ENCODE results near the gene PEAK1.

DNA sequence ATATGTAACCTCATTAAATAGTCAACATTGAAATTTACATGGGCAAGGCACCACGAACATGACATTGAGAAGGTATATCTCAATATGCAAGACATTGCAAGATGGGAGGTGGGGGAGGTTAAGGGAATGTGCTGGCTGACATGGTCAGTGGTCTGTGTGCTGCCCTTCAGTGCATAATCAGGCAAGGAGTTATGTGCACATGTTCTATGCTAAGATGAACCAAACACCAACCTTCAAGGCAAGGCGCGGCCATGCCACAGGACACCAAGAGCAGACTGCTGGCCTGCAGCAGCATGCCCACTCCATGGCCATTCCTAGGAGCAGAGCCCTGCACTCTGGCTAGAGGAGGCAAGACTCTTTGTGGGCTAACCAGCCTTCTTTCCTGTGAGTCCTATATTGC lies 308.1 kb downstream of the PEAK1 start:
- TF ChIP-seq, protein P1, sequence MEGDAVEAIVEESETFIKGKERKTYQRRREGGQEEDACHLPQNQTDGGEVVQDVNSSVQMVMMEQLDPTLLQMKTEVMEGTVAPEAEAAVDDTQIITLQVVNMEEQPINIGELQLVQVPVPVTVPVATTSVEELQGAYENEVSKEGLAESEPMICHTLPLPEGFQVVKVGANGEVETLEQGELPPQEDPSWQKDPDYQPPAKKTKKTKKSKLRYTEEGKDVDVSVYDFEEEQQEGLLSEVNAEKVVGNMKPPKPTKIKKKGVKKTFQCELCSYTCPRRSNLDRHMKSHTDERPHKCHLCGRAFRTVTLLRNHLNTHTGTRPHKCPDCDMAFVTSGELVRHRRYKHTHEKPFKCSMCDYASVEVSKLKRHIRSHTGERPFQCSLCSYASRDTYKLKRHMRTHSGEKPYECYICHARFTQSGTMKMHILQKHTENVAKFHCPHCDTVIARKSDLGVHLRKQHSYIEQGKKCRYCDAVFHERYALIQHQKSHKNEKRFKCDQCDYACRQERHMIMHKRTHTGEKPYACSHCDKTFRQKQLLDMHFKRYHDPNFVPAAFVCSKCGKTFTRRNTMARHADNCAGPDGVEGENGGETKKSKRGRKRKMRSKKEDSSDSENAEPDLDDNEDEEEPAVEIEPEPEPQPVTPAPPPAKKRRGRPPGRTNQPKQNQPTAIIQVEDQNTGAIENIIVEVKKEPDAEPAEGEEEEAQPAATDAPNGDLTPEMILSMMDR (IDR thresholded peaks at IDR 0.05): no peak
- TF ChIP-seq POLR2A (IDR thresholded peaks at IDR 0.05; ENCODE audit: low read depth) (no peak), POLR2AphosphoS5 (IDR thresholded peaks at IDR 0.05) (no peak), EP300 (IDR thresholded peaks at IDR 0.05) (no peak)
